Thyroid gland (tissue), 4 donors: ENCODE measurements around the gene SGPL1. TPM values are rescaled to one million over a fixed set of nuclear protein-coding genes. Genes with fewer than 3 reads are reported as not detected.

Source experiments
- DNase-seq, 2 donors: peaks; one replicate each; pipeline ENCODE4 v3.0.0-alpha.2; 2019
- H3K27ac ChIP-seq, 3 donors: fragments of 200-600 bp; sonication (generic); 1 replicate in 2 of 3; 2 replicates in 1 of 3; pipeline ENCODE4 v1.5.1; 2016 to 2019; ENCODE audit warnings: mild to moderate bottlenecking in 1 of 3, moderate library complexity in 1 of 3
- H3K27me3 ChIP-seq: fragments of 200-600 bp; sonication (generic); one replicate; pipeline ENCODE4 v1.5.1; 2019
- H3K36me3 ChIP-seq, 2 donors: fragments of 200-600 bp; sonication (generic); one replicate each; pipeline ENCODE4 v1.5.1; 2016 to 2019
- H3K4me1 ChIP-seq, 2 donors: fragments of 200-600 bp; sonication (generic); one replicate each; pipeline ENCODE4 v1.5.1; 2017 to 2019
- H3K4me3 ChIP-seq, 3 donors: fragments of 200-600 bp; sonication (generic); replicated peaks in 1 of 3; 1 replicate in 2 of 3; 2 replicates in 1 of 3; pipeline ENCODE4 v1.5.1; 2016; ENCODE audit warnings: mild to moderate bottlenecking in 1 of 3
- H3K9me3 ChIP-seq: fragments of 200-600 bp; sonication (generic); one replicate; pipeline ENCODE4 v1.5.1; 2017
- CTCF ChIP-seq, 6 experiments: fragments of 200-600 bp in 3 of 6; fragments of 450-650 bp in 3 of 6; sonication (generic) in 3 of 6; IDR thresholded peaks; one replicate each; pipeline ENCODE4 v1.5.1; 2016 to 2019; ENCODE audit warnings: antibody characterized with exemption in 6 of 6, mild to moderate bottlenecking in 2 of 6, inconsistent platforms in 1 of 6, moderate library complexity in 1 of 6
- POLR2A ChIP-seq, 2 donors: fragments of 450-650 bp; IDR thresholded peaks; one replicate each; pipeline ENCODE4 v1.6.1; 2017; ENCODE audit warnings: antibody characterized with exemption in 2 of 2, mild to moderate bottlenecking in 2 of 2, moderate library complexity in 1 of 2
- WGBS, 2 donors: methylation state at CpG; one replicate each; pipeline ENCODE4 v1.1.5; 2017; 5-methylcytosine and 5-hydroxymethylcytosine counted together
- intact Hi-C: fragments of 100-400 bp; cut with DNase I; formaldehyde crosslinking; loops from one replicate; pipeline ENCODE4 v1.15.1; 2023
- total RNA-seq, 4 donors: library from RNA; depleted of rRNA; stranded (reverse); fragments of >200 nt; gene quantifications; one replicate each; pipeline ENCODE4 v1.2.3, GENCODE V29; 2016

SGPL1 gene
- total RNA-seq, 4 donors from 2014 or later: 40.6 to 64.4 (median 46.1) TPM

DNA sequence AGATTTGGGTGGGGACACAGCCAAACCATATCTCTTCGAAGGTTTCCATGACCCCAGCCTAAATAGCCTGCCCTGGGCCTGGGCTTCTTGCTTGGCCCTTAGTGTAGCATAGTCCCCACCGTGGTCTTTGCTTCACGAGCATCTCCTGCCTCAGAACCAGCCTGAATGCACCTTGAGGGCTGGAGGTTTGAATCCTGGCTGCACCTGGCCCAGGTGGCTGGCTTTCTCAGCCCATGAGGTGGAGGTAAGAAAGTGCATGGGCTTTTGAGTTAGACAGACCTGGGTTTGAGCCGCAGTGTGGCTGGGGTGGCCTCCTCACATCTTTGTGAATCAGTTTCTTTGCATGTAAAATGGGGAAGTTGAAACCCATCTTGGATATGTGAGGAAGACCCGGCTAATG lies 96.8 kb downstream of the SGPL1 start:
- no peaks in the 10 kb centered on the region for H3K4me1 ChIP-seq
- no peaks in the 10 kb centered on the region for H3K27me3 ChIP-seq
- no peaks in the 10 kb centered on the region for H3K36me3 ChIP-seq
- no peaks in the 10 kb centered on the region for H3K9me3 ChIP-seq
- no peak for TF ChIP-seq POLR2A (IDR thresholded peaks at IDR 0.05)
- no peak for TF ChIP-seq CTCF (IDR thresholded peaks at IDR 0.05)
- no peak overlapping the region for H3K27ac ChIP-seq
- H3K4me3 ChIP-seq: no peak overlapping the region
- intact Hi-C loops: loop anchor here (5.0 kb wide), 1 partner anchor 375 kb away; no protein-coding TSS in a partner anchor
- no peak for DNase-seq
- 87 to 90% methylated on average over 4 to 5 of the region's 5 CpGs for WGBS, 2 donors

GRCh38 chr10:70913191-70913892 lies 97.6 kb downstream of the SGPL1 start:
- Histone ChIP-seq H3K4me1 (no peaks in the 10 kb centered on the region), H3K4me3 (no peak overlapping the region), H3K36me3 (no peaks in the 10 kb centered on the region), H3K9me3 (no peaks in the 10 kb centered on the region), H3K27me3 (no peaks in the 10 kb centered on the region), H3K27ac (no peak overlapping the region)
- intact Hi-C loops: loop anchor here (5.0 kb wide), 1 partner anchor 374 kb away; no protein-coding TSS in a partner anchor
- WGBS, 2 donors: 62 to 75% methylated on average over 6 of the region's 6 CpGs
- TF ChIP-seq POLR2A (IDR thresholded peaks at IDR 0.05) (no peak), CTCF (IDR thresholded peaks at IDR 0.05) (no peak)
- DNase-seq: no peak

DNA sequence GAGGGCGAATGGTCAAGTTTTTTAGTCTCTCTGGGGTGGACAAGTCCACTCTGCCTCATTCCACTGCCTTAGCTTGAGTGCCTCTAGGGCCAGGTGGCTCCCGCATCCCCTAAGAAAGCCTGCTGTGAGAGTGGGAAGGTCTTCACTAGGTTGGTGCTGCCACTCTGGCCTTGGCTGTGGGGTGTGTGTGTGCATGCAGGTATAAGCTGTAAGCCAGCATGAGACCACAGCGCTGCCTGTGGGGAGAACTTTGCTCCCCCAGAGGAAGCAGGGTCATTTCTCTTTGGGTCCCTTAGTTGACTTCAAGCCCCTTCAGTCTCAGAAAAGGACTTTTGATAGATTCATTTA lies 98.1 kb downstream of the SGPL1 start:
- 93 to 100% methylated on average over 3 of the region's 3 CpGs for WGBS, 2 donors
- H3K36me3 ChIP-seq: no peaks in the 10 kb centered on the region

GRCh38 chr10:70914316-70914864 lies 98.6 kb downstream of the SGPL1 start:
- TF ChIP-seq CTCF (IDR thresholded peaks at IDR 0.05): no peak
- TF ChIP-seq POLR2A (IDR thresholded peaks at IDR 0.05): no peak
- Histone ChIP-seq H3K4me1 (no peaks in the 10 kb centered on the region), H3K27ac (no peak overlapping the region), H3K4me3 (no peak overlapping the region), H3K36me3 (no peaks in the 10 kb centered on the region), H3K9me3 (no peaks in the 10 kb centered on the region), H3K27me3 (no peaks in the 10 kb centered on the region)
- intact Hi-C loops: loop anchor here (5.0 kb wide), 1 partner anchor 373 kb away; no protein-coding TSS in a partner anchor
- 78 to 86% methylated on average over 6 to 10 of the region's 10 CpGs for WGBS, 2 donors
- DNase-seq: no peak

More for the DNA sequence above, 98.1 kb downstream of the SGPL1 start:
- Histone ChIP-seq H3K27me3 (no peaks in the 10 kb centered on the region), H3K4me3 (no peak overlapping the region), H3K27ac (no peak overlapping the region), H3K4me1 (no peaks in the 10 kb centered on the region), H3K9me3 (no peaks in the 10 kb centered on the region)
- TF ChIP-seq POLR2A (IDR thresholded peaks at IDR 0.05): no peak
- no peak for TF ChIP-seq CTCF (IDR thresholded peaks at IDR 0.05)
- no peak for DNase-seq
- intact Hi-C loops: loop anchor here (5.0 kb wide), 1 partner anchor 373 kb away; no protein-coding TSS in a partner anchor

GRCh38 chr10:70915206-70915605 lies 99.5 kb downstream of the SGPL1 start:
- Histone ChIP-seq H3K4me3 (no peak overlapping the region), H3K36me3 (no peaks in the 10 kb centered on the region), H3K4me1 (no peaks in the 10 kb centered on the region), H3K27ac (no peak overlapping the region), H3K9me3 (no peaks in the 10 kb centered on the region), H3K27me3 (no peaks in the 10 kb centered on the region)
- TF ChIP-seq POLR2A (IDR thresholded peaks at IDR 0.05) (no peak), CTCF (IDR thresholded peaks at IDR 0.05) (no peak)
- no peak for DNase-seq
- WGBS, 2 donors: 76 to 92% methylated on average over 2 to 5 of the region's 5 CpGs
- intact Hi-C loops: no loop called here
